HCT116 (cell line): Measurements from ENCODE around the gene MOK.

Experiments
- CEBPB ChIP-seq: IDR thresholded peaks from 2 replicates; pipeline ENCODE4 v1.6.1; 2012; ENCODE audit warnings: low read depth
- CTCF ChIP-seq, 3 experiments: fragments of 200-600 bp in 1 of 3; sonication (generic) in 1 of 3; IDR thresholded peaks in 2 of 3; conservative IDR thresholded peaks in 1 of 3; 2 replicates each; pipeline ENCODE4 v1.5.1; 2012 to 2017; ENCODE audit warnings: low read depth in 2 of 3, low read length in 2 of 3, antibody characterized with exemption in 1 of 3, borderline replicate concordance in 1 of 3, control low read depth in 1 of 3, mild to moderate bottlenecking in 1 of 3, mixed read lengths in 1 of 3, mixed run types in 1 of 3, moderate library complexity in 1 of 3; ENCODE audit not compliant: insufficient read depth in 1 of 3
- SRF ChIP-seq: IDR thresholded peaks from 2 replicates; pipeline ENCODE4 v1.6.1; 2012; ENCODE audit warnings: low read depth
- TCF7L2 ChIP-seq: IDR thresholded peaks from 2 replicates; pipeline ENCODE4 v1.7.0; 2011; ENCODE audit warnings: borderline replicate concordance, inconsistent platforms; ENCODE audit not compliant: insufficient read depth, insufficient read length; ENCODE audit errors: extremely low read depth

DNA sequence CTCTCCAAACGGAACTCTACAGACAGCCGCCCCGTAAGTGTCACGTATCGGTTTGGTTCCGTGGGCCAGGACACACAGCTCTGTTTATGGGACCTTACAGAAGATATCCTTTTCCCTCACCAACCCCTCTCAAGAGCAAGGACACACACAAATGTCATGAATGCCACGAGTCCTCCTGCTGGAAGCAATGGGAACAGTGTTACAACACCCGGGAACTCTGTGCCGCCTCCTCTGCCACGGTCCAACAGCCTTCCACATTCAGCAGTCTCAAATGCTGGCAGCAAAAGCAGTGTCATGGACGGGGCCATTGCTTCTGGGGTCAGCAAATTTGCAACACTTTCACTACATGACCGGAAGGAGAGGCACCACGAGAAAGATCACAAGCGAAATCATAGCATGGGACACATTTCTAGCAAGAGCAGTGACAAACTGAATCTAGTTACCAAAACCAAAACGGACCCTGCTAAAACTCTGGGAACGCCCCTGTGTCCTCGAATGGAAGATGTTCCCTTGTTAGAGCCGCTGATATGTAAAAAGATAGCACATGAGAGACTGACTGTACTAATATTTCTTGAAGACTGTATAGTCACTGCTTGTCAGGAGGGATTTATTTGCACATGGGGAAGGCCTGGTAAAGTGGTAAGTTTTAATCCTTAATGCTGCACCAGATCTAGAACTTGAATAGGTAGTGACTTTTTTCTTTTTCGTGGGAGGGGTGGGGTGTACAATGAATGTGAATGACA, 95.6 kb downstream of the MOK start:
- no peak for TF ChIP-seq CEBPB
- peak in 2 of 3 experiments; percentile 31 to 44; a peak in 3 of 6 replicates for TF ChIP-seq CTCF (IDR thresholded peaks at IDR 0.05 in 2 of 3, conservative IDR thresholded peaks at IDR 0.05 in 1 of 3; ENCODE audit: borderline replicate concordance in 1 of 3, insufficient read depth in 1 of 3, low read depth in 2 of 3, low read length in 2 of 3)
- no peak for TF ChIP-seq TCF7L2
- no peak for TF ChIP-seq SRF
